HuH-7.5 (cell line): ENCODE data around the gene NGFR.
A peak's percentile ranks its signal among the peaks of the same experiment; 100 is the strongest.

Experiments
- DNase-seq: peaks from one replicate; pipeline ENCODE4 v3.0.0; 2011; ENCODE audit warnings: low spot score

The NGFR gene

GRCh38 chr17:49469831-49470810 is 25.0 kb upstream of the NGFR start:
- DNase-seq, result no peak

DNA sequence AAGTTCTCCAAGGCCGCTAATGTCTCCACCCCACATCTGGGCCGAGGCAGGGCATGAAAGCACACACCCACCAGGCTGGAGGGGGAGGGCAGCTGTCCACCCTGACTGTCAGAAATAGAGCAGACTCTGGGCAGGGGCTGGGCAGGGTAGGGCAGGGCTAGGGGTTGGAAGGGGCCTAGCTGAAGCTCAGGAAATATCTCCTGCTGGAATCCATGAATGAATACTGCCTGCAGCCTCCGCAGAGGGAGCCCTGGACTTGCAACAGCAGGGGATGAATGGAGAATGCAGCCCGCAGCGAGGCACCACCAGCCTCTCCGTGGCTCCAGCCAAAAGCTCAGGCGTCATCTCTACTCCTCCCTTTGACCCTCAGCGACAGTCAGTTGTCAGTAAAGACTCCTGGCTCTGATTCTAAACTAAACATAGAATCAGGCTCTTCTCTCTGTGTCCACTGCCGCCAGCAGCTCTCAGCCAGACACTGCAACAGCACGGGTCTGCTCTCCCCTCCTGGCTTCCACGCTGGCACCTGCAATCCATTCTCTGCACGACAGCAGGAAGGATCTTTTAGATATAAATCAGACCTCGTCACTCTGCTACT is 23.9 kb upstream of the NGFR start:
- no peak for DNase-seq

DNA sequence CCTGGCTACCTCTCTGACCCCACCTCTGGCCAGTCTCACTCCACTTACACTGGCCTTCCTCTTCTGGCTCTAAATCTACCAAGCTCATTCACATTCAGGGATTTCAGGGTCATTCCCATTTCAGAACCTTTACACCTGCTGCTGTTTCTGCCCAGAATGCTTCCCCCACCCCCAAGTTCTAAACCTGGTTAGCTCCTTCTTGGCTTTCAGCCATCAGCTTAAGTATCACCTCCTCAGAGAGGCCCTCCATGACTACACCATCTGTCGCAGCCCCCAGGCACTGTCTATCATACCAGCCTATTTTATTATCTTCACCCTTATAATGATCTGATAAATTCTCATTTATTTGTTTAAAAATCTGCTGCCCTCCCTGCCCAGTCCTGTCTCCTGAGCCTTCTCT is 23.3 kb upstream of the NGFR start:
- no peak for DNase-seq

DNA sequence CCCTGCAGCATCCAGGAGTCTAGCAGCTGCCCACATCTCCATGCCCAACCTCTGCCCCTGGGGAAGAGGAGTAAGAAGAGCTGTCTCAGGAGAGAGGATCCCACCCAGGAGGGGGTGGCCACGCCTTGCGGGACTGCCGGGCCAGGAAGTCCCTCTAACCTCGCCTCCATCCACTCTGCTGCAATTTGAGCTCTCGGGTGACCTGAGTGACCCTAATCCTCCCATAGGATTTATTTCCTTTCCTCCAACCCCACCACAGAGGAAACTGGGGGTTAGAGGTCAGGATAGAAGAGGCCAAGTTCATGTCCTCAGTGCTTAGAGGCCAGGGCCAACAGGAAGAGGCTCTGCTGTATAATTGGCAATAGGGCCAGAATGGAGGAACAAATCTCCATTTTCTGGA is 22.6 kb upstream of the NGFR start:
- no peak for DNase-seq

DNA sequence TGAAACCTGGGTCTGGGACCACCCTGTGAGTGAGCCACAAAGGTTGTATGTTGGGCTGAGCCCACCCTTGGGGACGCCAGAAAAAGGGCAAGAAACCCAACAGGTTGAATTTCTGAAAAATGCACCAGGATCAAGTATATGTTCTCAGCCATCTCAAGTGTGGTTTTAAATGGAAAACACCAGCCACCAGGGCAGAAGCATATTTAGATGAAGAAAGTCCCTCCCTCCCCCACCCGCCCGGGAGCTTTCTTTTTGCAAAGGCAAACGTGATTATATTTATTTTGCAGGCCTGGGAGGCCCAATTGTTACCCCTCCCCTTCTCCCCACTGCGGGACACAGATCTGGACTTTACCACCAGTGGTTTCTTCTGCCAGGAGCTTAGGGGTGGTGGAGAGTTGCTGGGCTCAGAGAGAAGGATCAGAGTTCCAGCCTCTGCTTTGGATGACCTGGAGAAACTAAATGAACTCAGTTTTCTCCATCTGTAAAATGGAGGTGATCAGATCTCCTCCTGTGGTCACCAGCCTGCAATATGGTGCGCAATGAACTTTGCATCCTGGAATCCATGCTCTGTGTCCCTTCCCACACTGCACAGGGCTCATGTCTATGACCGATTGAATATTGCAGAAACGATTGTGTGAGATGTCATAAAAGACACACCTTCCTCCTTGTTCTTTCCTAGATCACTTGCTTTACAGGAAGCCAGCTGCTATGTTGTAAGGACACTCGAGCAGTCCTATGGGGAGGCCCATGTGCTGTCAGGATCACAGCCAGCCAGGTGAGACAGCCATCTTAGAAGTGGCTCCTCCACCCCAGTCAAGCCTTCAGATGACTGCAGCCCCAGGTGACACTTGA is 21.0 kb upstream of the NGFR start:
- DNase-seq, result no peak

DNA sequence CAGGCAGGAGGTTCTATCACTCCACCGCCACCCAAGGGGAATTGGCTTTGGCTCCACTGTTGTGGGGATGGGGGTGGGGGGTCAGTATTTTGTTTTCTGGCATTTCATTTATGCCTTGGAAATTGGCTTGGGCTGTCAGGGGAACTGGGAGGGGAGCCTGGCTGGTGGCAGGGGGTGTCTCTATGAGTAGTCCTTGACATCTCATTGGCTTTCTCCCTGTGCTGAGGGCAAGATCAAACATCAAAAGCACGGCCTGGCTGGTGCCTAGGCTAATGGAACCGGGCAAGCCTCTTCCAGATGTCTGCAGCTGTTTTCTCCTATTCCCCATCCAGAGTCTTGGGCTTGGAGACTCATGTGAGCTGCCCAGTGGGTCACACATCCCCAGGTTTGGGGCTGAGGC is 17.4 kb upstream of the NGFR start:
- DNase-seq, result no peak

GRCh38 chr17:49480836-49481615 is 14.1 kb upstream of the NGFR start:
- no peak for DNase-seq

DNA sequence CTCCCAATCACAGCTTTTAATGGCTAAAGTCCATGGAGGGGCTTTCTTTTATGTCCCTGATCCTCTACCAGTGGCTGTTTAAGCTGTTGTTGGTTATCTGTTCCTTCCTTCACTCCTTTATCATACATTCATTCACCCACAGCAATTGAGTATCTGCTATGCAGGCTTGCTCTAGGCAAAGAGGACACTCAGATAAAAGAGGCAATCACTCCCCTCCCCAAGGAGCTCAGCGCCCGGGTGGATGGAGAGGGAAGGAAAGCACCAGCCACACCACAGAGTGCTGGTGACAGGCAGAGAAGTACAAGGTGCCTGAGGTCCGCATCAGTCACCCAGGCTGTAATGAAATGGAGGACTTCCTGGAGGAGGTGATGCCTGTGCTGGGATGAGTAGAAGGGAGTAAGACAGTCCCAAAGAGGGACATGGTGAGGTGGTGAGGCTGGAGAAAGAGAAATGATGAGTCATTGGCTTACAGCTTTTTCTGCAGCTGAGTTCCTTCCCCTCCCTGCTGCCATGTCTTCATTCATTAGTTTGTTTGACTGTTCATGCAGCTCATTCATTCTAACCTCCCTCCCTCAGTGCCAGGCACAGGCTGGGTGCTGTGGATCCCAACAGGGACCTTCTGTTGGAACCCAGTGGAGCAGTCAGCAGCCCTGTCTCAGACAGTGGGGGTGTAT is 12.8 kb upstream of the NGFR start:
- DNase-seq, result no peak

DNA sequence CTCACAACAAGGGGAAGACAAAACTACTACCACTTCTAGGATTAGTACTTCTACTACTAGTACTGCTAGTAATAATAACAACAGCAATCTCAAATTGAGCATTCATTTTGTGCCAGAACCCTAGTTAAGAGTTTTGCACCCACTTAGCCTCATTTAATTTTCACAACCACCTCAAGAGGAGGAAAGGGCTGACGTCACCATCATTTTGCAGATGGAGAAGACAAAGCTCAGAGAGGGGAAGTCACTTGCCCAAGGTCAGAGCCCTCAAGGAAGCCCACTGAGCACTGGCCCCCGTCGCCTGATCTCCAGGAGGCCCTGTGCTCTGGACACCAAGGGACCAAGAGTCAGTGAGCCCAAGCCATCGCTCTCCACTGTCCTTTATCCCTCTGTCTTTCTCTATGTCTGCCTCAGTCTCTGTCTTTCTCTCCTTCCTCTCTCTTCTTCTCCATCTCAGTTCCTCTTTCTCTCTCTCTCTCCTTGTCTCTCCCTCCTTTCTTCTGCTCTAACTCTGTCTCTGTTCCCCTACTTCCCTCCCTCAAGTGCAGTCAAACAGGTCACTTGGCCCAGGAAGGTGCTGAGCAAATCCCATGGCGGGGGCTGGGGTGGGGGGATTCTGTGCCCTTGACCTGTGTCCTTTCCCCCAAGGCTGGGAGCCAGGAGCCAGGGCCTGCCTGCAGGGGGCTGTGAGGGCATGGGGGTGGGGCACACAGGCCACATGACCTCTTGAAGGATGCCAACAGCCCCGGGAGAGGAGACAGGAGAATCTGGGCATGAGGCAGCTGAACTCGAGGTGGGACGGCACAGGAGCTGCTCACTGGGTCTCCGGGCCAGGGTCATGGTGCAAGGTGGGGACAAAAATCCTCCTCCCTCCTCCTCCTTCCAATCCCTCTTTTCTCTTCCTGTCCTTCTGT is 11.2 kb upstream of the NGFR start:
- DNase-seq, result no peak

DNA sequence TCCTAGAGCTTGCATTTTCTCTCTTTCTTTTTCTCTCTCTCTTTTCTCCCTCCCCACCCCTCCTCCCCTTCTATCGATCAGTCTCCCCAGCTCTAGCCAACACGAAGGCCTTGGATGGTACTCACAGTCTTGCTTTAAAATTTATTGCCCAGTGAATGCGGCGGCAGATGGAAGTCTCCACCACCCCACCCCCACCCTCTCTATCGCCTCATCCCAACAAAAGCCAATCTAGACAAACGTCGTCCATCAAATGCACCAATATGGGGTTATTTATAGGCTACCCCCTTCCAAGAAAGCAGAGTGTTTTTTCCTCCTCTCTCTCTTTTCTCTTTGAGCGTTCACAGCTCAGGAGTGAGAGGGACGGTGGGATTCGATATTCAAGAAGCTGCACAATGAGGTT is 10.5 kb upstream of the NGFR start:
- no peak for DNase-seq

DNA sequence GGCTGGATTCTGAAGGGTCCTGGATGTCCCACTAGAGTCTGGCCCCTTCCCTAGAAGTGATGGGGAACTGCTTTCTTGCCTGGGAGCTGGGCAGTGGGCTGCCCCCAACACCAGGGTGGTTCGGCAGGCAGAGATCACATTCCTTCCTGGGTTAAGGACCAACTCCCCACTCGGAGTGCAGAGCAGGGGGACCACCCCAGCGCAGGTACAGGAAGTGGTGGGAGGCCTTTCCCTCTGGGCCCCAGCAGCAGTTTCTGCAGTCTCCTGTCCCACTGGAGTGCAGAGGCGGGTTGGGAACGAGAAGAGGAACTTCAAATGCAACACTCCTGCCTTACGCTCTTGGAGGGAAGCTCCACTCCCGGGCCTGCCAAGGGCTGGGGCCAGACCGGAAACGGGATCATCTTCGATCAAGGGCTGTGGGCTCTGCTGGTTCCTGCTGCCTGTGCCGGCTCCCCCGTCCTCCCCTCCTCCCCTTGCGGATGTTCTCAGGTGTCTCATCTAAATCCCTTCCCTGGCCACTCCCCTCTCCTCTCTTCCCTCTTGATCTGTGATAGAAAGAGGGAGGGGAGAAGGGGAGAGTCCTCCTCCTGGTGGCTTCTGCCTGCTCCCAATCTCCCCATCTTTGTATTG is 9.0 kb upstream of the NGFR start:
- no peak for DNase-seq

DNA sequence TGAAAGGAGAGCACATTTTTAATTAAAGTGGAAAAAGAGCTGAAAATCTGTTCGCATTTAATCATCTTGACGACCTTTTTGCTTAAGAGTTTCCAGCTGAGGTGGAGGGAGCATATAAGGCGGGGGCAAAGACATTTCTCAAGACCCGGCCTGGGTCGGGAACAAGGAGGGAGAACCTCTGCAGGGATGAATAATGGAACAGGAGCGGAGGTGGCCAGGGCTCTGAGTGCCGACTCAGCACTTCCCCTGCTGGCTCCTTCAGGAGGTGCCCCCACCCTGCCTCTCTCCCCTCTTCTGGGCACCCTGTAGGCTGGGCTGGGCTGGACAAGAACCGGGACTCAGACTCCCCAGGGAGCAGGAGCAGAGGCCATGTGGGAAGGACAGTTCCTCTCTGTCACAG is 7.9 kb upstream of the NGFR start:
- no peak for DNase-seq

GRCh38 chr17:49488612-49489011 is 6.5 kb upstream of the NGFR start:
- DNase-seq, result no peak

DNA sequence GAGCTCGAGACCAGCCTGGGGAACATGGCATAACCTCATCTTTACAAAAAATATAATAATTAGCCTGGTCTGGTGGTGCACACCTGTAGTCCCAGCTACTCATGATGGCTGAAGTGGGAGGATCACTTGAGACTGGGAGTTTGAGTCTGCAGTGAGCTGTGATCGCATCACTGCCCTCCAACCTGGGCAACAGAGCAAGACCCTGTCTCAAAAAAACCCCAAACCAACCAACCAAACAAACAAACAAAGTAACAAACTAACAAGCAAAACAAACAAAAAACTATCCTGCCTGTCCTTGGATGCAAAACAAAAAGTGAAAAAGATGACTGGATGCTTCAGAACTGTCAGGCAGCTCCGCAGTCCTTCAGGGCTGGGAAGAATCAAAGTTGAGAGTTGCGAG is 5.7 kb upstream of the NGFR start:
- no peak for DNase-seq

- no peak for DNase-seq
These were observed 4.8 kb upstream of the NGFR start for GRCh38 chr17:49490276-49490675.

DNA sequence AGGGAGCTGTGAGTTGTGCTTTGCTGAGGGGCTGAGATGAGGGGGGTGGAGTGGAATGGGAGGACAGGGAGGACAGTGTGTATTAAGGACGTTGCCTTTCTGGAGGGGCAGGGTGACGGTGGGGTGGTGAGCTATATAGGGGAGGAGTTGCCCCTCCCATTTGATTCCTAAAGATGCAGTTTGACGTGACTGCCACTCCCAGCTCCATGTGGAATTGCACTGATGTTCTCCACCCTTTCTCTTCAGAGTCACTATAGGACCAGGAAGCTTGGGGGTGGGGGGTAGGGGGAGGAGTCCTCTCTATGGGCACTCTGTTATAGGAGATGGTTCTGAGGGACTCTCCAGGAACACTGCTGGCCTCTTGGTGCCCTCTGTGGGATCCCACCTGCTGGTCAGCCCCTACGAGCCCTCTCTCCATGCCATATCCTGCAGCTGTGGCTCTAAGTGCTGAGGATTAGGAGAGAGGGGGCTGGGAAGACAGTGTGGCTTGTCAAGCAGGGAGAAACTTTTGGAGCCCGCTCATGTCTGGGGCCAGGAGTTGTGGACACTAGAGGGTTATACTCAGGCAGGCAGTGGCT is 3.8 kb upstream of the NGFR start:
- DNase-seq, result no peak

DNA sequence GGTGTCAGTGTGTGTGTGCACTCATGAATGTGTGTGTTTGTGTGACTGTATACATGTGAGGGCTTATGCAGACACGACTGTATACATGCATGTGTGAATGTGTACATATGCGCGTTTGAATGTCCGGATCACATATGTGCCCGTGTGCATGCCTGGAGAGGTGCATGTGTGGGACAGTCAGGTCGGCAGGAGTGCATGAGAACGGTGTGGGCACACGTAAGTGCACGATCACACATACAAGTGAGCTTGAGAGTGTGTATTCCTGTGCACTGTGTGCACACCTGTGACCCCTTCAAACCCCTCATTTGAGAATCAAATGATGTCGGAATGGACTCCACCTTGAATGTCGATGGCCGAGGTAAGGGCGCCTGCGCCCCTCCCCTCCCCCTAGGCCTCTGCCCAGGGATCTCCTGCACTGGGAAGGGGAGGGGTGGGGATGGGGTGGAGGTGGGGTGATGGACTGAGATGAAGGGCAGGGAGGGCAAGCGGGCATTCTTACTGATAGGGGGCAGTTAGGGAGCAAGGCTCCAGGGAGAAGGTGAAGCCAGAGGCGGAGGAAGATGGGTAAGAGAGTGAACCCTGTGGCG is 601 bp upstream of the NGFR start:
- no peak for DNase-seq

DNA sequence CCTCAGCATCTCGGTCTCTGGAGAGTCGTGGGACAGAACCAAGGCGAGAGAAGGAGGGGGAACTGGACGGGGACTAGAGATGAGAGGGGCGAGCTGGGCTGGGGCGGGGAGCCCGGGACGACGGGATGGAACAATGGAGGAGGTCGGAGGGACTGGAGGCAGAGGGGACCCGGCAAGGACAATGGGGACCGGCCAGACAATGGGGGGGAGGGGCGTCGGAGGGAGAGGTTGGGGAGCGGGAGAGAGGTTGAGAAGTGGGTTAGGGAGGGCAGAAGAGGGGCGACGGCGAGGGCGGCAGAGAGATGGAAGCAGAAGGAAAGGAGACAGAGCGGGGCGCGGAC is 719 bp downstream of the NGFR start:
- no peak for DNase-seq

DNA sequence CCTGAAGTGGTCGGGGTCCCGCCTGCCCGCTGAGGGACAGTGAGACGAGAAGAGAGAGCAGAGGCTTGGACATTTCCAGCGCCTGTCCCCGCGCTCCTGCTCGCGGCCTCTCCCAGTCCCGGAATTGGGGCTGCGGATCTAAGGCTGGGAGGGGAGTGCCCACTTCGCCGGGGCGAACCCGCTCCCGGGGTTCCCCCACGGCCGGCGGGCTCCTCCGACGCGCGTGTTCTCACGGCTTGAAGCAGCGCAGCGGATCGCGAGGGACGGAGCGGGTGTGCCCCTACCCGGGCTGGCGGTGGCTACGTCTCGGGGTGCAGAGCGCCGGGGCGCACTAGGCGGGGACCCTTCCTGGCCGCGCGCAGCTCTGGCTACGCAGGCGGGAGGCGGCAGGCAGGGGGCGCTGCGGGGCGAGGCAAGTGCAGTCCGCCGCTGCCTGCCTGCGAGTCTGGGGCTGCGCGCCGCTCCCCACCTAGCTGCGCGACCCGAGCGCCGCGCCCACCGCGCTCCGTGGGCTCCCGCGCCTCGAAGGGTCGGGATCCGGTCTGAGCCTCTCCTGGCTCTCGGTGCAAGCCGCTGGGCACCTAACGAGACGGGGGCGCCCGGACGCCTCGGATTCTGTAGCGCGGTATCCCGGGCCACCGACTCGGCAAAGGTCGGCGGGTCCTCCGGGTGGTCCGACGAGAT is 1.2 kb downstream of the NGFR start:
- DNase-seq, result peak; percentile 88
